HEK293T (cell line): Measurements from ENCODE around the gene MTO1.

Source experiments
- ARNT ChIP-seq: fragments of 450-650 bp; IDR thresholded peaks from 2 replicates; pipeline ENCODE4 v1.6.1; 2017; ENCODE audit warnings: mild to moderate bottlenecking
- BHLHE40 ChIP-seq: fragments of 450-650 bp; IDR thresholded peaks from 2 replicates; pipeline ENCODE4 v1.6.1; 2016; ENCODE audit warnings: mild to moderate bottlenecking, moderate library complexity, borderline replicate concordance
- CTBP1 ChIP-seq: fragments of 450-650 bp; IDR thresholded peaks from 2 replicates; pipeline ENCODE4 v1.6.1; 2016; ENCODE audit warnings: borderline replicate concordance
- ELF4 ChIP-seq: fragments of 450-650 bp; IDR thresholded peaks from 2 replicates; pipeline ENCODE4 v1.6.1; 2017; ENCODE audit warnings: antibody characterized with exemption
- FOXA1 ChIP-seq: fragments of 450-650 bp; IDR thresholded peaks from 2 replicates; pipeline ENCODE4 v1.6.1; 2016; ENCODE audit warnings: mild to moderate bottlenecking
- FOXK2 ChIP-seq: fragments of 450-650 bp; IDR thresholded peaks from 2 replicates; pipeline ENCODE4 v1.6.1; 2016; ENCODE audit warnings: mild to moderate bottlenecking
- FOXM1 ChIP-seq: fragments of 450-650 bp; IDR thresholded peaks from 2 replicates; pipeline ENCODE4 v1.6.1; 2017; ENCODE audit warnings: mild to moderate bottlenecking, borderline replicate concordance
- HDGF ChIP-seq: fragments of 450-650 bp; IDR thresholded peaks from 2 replicates; pipeline ENCODE4 v1.6.1; 2017; ENCODE audit warnings: antibody characterized with exemption, borderline replicate concordance
- L3MBTL2 ChIP-seq: fragments of 450-650 bp; conservative IDR thresholded peaks from 2 replicates; pipeline ENCODE4 v1.6.1; 2016; ENCODE audit warnings: mild to moderate bottlenecking
- LEF1 ChIP-seq: fragments of 450-650 bp; IDR thresholded peaks from 2 replicates; pipeline ENCODE4 v1.6.1; 2017; ENCODE audit warnings: mild to moderate bottlenecking, borderline replicate concordance
- NFRKB ChIP-seq: fragments of 450-650 bp; IDR thresholded peaks from 2 replicates; pipeline ENCODE4 v1.6.1; 2016; ENCODE audit warnings: mild to moderate bottlenecking, moderate library complexity
- PKNOX1 ChIP-seq: fragments of 450-650 bp; IDR thresholded peaks from 2 replicates; pipeline ENCODE4 v1.6.1; 2016
- SP1 ChIP-seq: fragments of 450-650 bp; IDR thresholded peaks from 2 replicates; pipeline ENCODE4 v1.6.1; 2017
- TARDBP ChIP-seq: fragments of 450-650 bp; IDR thresholded peaks from 2 replicates; pipeline ENCODE4 v1.6.1; 2016

GRCh38 chr6:73537677-73538076, 76.1 kb downstream of the MTO1 start:
- no peak for TF ChIP-seq L3MBTL2
- no peak for TF ChIP-seq ARNT
- TF ChIP-seq NFRKB: no peak
- no peak for TF ChIP-seq ELF4
- TF ChIP-seq SP1: no peak
- no peak for TF ChIP-seq FOXM1
- no peak for TF ChIP-seq FOXA1
- TF ChIP-seq FOXK2: no peak
- TF ChIP-seq TARDBP: no peak
- TF ChIP-seq HDGF: no peak
- no peak for TF ChIP-seq BHLHE40
- no peak for TF ChIP-seq PKNOX1
- no peak for TF ChIP-seq LEF1
- no peak for TF ChIP-seq CTBP1
